Stomach (tissue), 4 donors: Measurements from ENCODE around the gene DCHS2.

Experiments used
- EP300 ChIP-seq: sonication (generic); formaldehyde crosslinking; IDR thresholded peaks from one replicate; pipeline ENCODE4 v1.6.1; 2017; ENCODE audit warnings: antibody characterized with exemption
- POLR2A ChIP-seq, 4 donors: fragments of 450-650 bp; IDR thresholded peaks; one replicate each; pipeline ENCODE4 v1.6.1; 2016; ENCODE audit warnings: antibody characterized with exemption in 4 of 4, control low read depth in 2 of 4, mild to moderate bottlenecking in 1 of 4, moderate library complexity in 1 of 4
- TF ChIP-seq, protein P1 (sequence below), 7 experiments: fragments of 450-650 bp in 4 of 7; fragments of 200-600 bp in 3 of 7; sonication (generic) in 3 of 7; IDR thresholded peaks; one replicate each; pipeline ENCODE4 v1.5.1; 2016 to 2019; ENCODE audit warnings: antibody characterized with exemption in 7 of 7, control low read depth in 2 of 7, mild to moderate bottlenecking in 1 of 7

DNA sequence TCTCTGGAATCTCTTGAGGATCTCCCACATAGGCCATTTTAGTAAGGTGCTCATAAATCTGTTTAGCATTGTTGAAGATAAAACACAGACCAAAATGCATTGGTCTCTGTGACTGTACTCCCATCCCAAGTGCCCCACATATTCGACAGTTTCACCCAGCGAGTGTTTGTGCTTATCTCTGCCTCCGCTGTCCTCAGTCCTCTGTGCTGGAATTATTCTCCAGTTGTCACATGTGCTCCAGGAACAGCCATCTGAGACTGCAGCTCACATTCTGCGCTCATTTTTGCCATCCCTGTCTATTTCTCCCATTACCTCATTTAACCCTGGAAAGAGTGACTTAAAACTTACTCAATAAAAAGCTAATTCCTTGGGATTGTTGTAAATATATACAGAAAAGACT, 27.6 kb upstream of the DCHS2 start:
- TF ChIP-seq POLR2A (IDR thresholded peaks at IDR 0.05) (no peak), EP300 (no peak)
- TF ChIP-seq, protein P1, sequence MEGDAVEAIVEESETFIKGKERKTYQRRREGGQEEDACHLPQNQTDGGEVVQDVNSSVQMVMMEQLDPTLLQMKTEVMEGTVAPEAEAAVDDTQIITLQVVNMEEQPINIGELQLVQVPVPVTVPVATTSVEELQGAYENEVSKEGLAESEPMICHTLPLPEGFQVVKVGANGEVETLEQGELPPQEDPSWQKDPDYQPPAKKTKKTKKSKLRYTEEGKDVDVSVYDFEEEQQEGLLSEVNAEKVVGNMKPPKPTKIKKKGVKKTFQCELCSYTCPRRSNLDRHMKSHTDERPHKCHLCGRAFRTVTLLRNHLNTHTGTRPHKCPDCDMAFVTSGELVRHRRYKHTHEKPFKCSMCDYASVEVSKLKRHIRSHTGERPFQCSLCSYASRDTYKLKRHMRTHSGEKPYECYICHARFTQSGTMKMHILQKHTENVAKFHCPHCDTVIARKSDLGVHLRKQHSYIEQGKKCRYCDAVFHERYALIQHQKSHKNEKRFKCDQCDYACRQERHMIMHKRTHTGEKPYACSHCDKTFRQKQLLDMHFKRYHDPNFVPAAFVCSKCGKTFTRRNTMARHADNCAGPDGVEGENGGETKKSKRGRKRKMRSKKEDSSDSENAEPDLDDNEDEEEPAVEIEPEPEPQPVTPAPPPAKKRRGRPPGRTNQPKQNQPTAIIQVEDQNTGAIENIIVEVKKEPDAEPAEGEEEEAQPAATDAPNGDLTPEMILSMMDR (IDR thresholded peaks at IDR 0.05): no peak
